Measurements from ENCODE around the gene CLEC5A.

- TF ChIP-seq, protein P1, sequence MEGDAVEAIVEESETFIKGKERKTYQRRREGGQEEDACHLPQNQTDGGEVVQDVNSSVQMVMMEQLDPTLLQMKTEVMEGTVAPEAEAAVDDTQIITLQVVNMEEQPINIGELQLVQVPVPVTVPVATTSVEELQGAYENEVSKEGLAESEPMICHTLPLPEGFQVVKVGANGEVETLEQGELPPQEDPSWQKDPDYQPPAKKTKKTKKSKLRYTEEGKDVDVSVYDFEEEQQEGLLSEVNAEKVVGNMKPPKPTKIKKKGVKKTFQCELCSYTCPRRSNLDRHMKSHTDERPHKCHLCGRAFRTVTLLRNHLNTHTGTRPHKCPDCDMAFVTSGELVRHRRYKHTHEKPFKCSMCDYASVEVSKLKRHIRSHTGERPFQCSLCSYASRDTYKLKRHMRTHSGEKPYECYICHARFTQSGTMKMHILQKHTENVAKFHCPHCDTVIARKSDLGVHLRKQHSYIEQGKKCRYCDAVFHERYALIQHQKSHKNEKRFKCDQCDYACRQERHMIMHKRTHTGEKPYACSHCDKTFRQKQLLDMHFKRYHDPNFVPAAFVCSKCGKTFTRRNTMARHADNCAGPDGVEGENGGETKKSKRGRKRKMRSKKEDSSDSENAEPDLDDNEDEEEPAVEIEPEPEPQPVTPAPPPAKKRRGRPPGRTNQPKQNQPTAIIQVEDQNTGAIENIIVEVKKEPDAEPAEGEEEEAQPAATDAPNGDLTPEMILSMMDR (IDR thresholded peaks at IDR 0.05; ENCODE audit: low read length), result no peak
- TF ChIP-seq EZH2 (optimal IDR thresholded peaks at IDR 0.05; ENCODE audit: low read depth, low read length) (no peak), EZH2phosphoT487 (IDR thresholded peaks at IDR 0.05; ENCODE audit: low read length) (no peak)
Observed at GRCh38 chr7:141979568-141979967, 32.8 kb upstream of the CLEC5A start.

All from MM.1S (cell line).